NCI-H2227 treated with DMSO at 0.1 percent for 48 hours (cell line): ENCODE results near the gene CTSA.

Source experiments
- DNase-seq: peaks from one replicate; lab custom pipeline; 2025; lab: John Stamatoyannopoulos, UW

Gene CTSA

GRCh38 chr20:45890985-45891983 is at the start of gene CTSA, which contains the start of gene NEURL2:
Gene CTSA (plus strand): TSS chr20:45891335. CDS start chr20:45891569, 234 bp downstream.
Gene NEURL2 (minus strand): TSS chr20:45891208. CDS start chr20:45890991, 217 bp downstream.
- DNase-seq = peak; percentile 66

GRCh38 chr20:45841407-45842129 is 49.6 kb upstream of the CTSA start:
- no peak for DNase-seq

GRCh38 chr20:45842169-45842812 is 48.8 kb upstream of the CTSA start:
- no peak for DNase-seq

- no peak for DNase-seq
These were observed 47.6 kb upstream of the CTSA start for GRCh38 chr20:45843506-45843905.

- no peak for DNase-seq
These were observed 45.7 kb upstream of the CTSA start for GRCh38 chr20:45845452-45845851.

- no peak for DNase-seq
These were observed 42.7 kb upstream of the CTSA start for GRCh38 chr20:45848421-45848820.

GRCh38 chr20:45848969-45849582 is 42.1 kb upstream of the CTSA start:
- no peak for DNase-seq

GRCh38 chr20:45850238-45850637 is 40.9 kb upstream of the CTSA start:
- DNase-seq = no peak

GRCh38 chr20:45850926-45851325 is 40.2 kb upstream of the CTSA start:
- DNase-seq = no peak

GRCh38 chr20:45851501-45851900 is 39.6 kb upstream of the CTSA start:
- DNase-seq = no peak

- no peak for DNase-seq
These were observed 38.8 kb upstream of the CTSA start for GRCh38 chr20:45852326-45852725.

- no peak for DNase-seq
These were observed 37.7 kb upstream of the CTSA start for GRCh38 chr20:45853484-45853883.

- peak; percentile 99 for DNase-seq
These were observed 33.8 kb upstream of the CTSA start, which contains the start of the genes ACOT8 and ZSWIM3 for GRCh38 chr20:45857114-45857881. Gene ACOT8 (minus strand): TSS chr20:45857392. CDS start chr20:45857315, 77 bp downstream. Gene ZSWIM3 (plus strand): TSS chr20:45857614. CDS start chr20:45857826, 212 bp downstream.

- no peak for DNase-seq
These were observed 33.3 kb upstream of the CTSA start for GRCh38 chr20:45857882-45858216.

- DNase-seq = no peak
These were observed 31.2 kb upstream of the CTSA start for GRCh38 chr20:45859916-45860315.

GRCh38 chr20:45860560-45861220 is 30.4 kb upstream of the CTSA start:
- DNase-seq = no peak

GRCh38 chr20:45861221-45862075 is 29.7 kb upstream of the CTSA start:
- no peak for DNase-seq

GRCh38 chr20:45863543-45864470 is 27.3 kb upstream of the CTSA start:
- DNase-seq = peak; percentile 40
